RWPE1 (cell line): Measurements from ENCODE around the gene PPARGC1A.

Experiments used
- CTCF ChIA-PET: fragments of 350-600 bp; sonication (Branson Sonifier 250); formaldehyde crosslinking; extraction: SDS; loops from one replicate; lab custom pipeline; 2021; lab: Yijun Ruan, JAX
- POLR2A ChIA-PET: fragments of 400-600 bp; formaldehyde crosslinking; extraction: SDS; loops from one replicate; lab custom pipeline; 2020; ENCODE audit warnings: antibody characterized with exemption; ENCODE audit not compliant: low non-redundant PET; lab: Yijun Ruan, JAX
- DNase-seq: peaks from one replicate; pipeline ENCODE4 v3.0.0; 2012; ENCODE audit warnings: low spot score
- H3K27ac ChIP-seq: fragments of 450-650 bp; 2 replicates; pipeline ENCODE4 v1.5.1; 2017
- CTCF ChIP-seq: fragments of 450-650 bp; conservative IDR thresholded peaks from 2 replicates; pipeline ENCODE4 v1.5.1; 2017; ENCODE audit warnings: low read depth, mild to moderate bottlenecking

The PPARGC1A gene

GRCh38 chr4:23750125-23750524 lies 139.7 kb downstream of the PPARGC1A start:
- CTCF ChIA-PET: no interaction called here
- no peak overlapping the region for H3K27ac ChIP-seq
- no peak for TF ChIP-seq CTCF
- no peak for DNase-seq
- POLR2A ChIA-PET: no interaction called here

GRCh38 chr4:23747281-23747735 lies 142.5 kb downstream of the PPARGC1A start:
- no peak for TF ChIP-seq CTCF
- H3K27ac ChIP-seq: no peak overlapping the region
- ChIA-PET CTCF (no interaction called here), POLR2A (no interaction called here)
- DNase-seq: no peak

- POLR2A ChIA-PET: no interaction called here
- TF ChIP-seq CTCF: no peak
- no peak for DNase-seq
- H3K27ac ChIP-seq: no peak overlapping the region
- CTCF ChIA-PET: interaction anchor here (0.6 kb wide), 1 partner anchor 322 kb away, joined by 3 read pairs; no protein-coding TSS in a partner anchor
These were observed 143.2 kb downstream of the PPARGC1A start for GRCh38 chr4:23746672-23747071.

GRCh38 chr4:23746027-23746426 lies 143.8 kb downstream of the PPARGC1A start:
- no peak overlapping the region for H3K27ac ChIP-seq
- ChIA-PET CTCF (interaction anchor here (0.5 to 0.6 kb wide), 3 partner anchors 284 to 633 kb away, joined by 3 to 5 read pairs (median 4); no protein-coding TSS in a partner anchor), POLR2A (no interaction called here)
- no peak for TF ChIP-seq CTCF
- no peak for DNase-seq

- no peak overlapping the region for H3K27ac ChIP-seq
- ChIA-PET CTCF (no interaction called here), POLR2A (no interaction called here)
- no peak for TF ChIP-seq CTCF
- DNase-seq: no peak
These were observed 144.5 kb downstream of the PPARGC1A start for GRCh38 chr4:23745377-23745776.
